Measurements from ENCODE around the gene TRIP10. TPM values are rescaled to one million over a fixed set of nuclear protein-coding genes. Genes with fewer than 3 reads are reported as not detected.

Gene TRIP10
- total and polyA plus RNA-seq, 2 of the 4 experiments (the other 2 are of a cell fraction), result 39.1 to 47.0 TPM

DNA sequence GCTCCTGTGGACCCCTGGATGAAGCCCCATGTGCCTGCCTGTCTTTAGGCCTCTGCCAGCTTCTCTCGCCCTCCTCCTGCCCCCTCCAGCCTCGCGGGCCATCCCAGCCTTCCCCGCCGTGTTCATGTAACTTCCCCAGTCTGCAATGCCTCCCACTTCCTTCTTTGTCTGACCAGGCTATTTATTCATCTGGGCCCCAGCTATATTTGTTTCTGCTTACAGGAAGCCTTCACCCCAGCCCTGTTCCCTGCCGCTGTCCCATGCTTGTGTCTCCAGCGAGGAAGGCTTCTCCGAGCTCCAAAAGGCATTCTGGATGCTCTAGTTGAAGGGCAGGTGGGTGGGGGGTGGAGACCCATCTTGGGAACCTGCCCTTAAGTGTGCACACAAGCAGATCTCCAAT, 11.1 kb upstream of the TRIP10 start:
- Histone ChIP-seq H3K9me3 (ENCODE audit: control insufficient read depth, insufficient read depth, low read length) (no peaks in the 10 kb centered on the region), H4K8ac (ENCODE audit: low read depth in 2 of 2, low read length in 2 of 2) (no peak overlapping the region), H3K56ac (ENCODE audit: extremely low read depth, insufficient read depth, low read length) (no peak overlapping the region), H3K18ac (ENCODE audit: low read depth, low read length) (no peak overlapping the region), H2BK20ac (ENCODE audit: low read depth, low read length) (no peak overlapping the region), H2AK5ac (ENCODE audit: low read depth, low read length) (no peak overlapping the region), H3K14ac (replicated peaks; ENCODE audit: low read depth, low read length) (no peak overlapping the region), H2AK9ac (replicated peaks; ENCODE audit: low read depth, low read length, poor library complexity) (no peak overlapping the region), H3K79me1 (ENCODE audit: low read depth in 1 of 2, low read length in 2 of 2) (no peaks in the 10 kb centered on the region), H4K5ac (ENCODE audit: low read depth, low read length) (no peak overlapping the region), H3K4me3 (ENCODE audit: insufficient read depth, low read depth, low read length) (no peak overlapping the region), H3K36me3 (ENCODE audit: control insufficient read depth, insufficient read depth, low read length) (peaks cover 11% of the 10 kb centered on the region; the same call in 1 of the 2 replicates), H3K23ac (ENCODE audit: low read depth, low read length) (no peak overlapping the region), H3K9me1 (ENCODE audit: insufficient read depth, low read length) (no peaks in the 10 kb centered on the region; the same call in 1 of the 2 replicates), H2AFZ (replicated peaks; ENCODE audit: low read length, poor library complexity) (no peak overlapping the region), H4K91ac (ENCODE audit: insufficient read depth, low read depth, low read length) (no peak overlapping the region), H3K9ac (ENCODE audit: low read depth, low read length) (no peak overlapping the region), H3K27me3 (ENCODE audit: control insufficient read depth, insufficient read depth, low read length) (no peaks in the 10 kb centered on the region), H3K27ac (ENCODE audit: insufficient read depth, low read length) (no peak overlapping the region), H2BK120ac (ENCODE audit: low read depth, low read length) (no peak overlapping the region), H3K4me2 (ENCODE audit: low read depth, low read length) (no peak overlapping the region), H3K4ac (ENCODE audit: low read depth, low read length) (no peak overlapping the region), H3K4me1 (ENCODE audit: control insufficient read depth, insufficient read depth, low read length) (no peaks in the 10 kb centered on the region), H2BK5ac (ENCODE audit: low read depth, low read length, poor library complexity, severe bottlenecking) (no peak overlapping the region), H4K20me1 (ENCODE audit: insufficient read depth, low read length) (no peaks in the 10 kb centered on the region), H2BK15ac (ENCODE audit: low read depth, low read length) (no peak overlapping the region)
- WGBS, 2 experiments (ENCODE audit: extremely low coverage in 2 of 2, insufficient read length in 1 of 2), result 61% methylated on average over 5 of the region's 8 CpGs; no CpG with 5 or more reads in 1 of the 2 experiments
- no TSS peak for BruUV-seq (replicated peaks)
- dilution Hi-C loops (cut with HindIII; ENCODE audit: low sequenced_read_pairs, unreplicated experiment), result no loop called here
- no peak for ATAC-seq (ENCODE audit: low read depth)
- in situ Hi-C loops (cut with MboI; ENCODE audit: low sequenced_read_pairs), result no loop called here
- CTCF ChIA-PET, result no interaction called here
- intact Hi-C loops (cut with micrococcal nuclease), result no loop called here
- no peak for DNase-seq
- POLR2A ChIA-PET (ENCODE audit: unreplicated experiment), result no interaction called here
- no peak for TF ChIP-seq MAFK (IDR thresholded peaks at IDR 0.05; ENCODE audit: low read depth, low read length)
- TF ChIP-seq CEBPB (IDR thresholded peaks at IDR 0.05; ENCODE audit: low read depth, low read length), result no peak
- TF ChIP-seq BHLHE40 (IDR thresholded peaks at IDR 0.05; ENCODE audit: low read depth, low read length), result no peak
- TF ChIP-seq SMC3 (IDR thresholded peaks at IDR 0.05; ENCODE audit: low read depth, low read length), result no peak
- no peak for TF ChIP-seq RCOR1 (IDR thresholded peaks at IDR 0.05; ENCODE audit: insufficient replicate concordance, low read length)
- no peak for TF ChIP-seq NFE2L2 (IDR thresholded peaks at IDR 0.05; ENCODE audit: low read depth, low read length)
- TF ChIP-seq FOS (IDR thresholded peaks at IDR 0.05; ENCODE audit: low read depth, low read length), result no peak
- TF ChIP-seq, protein P1, sequence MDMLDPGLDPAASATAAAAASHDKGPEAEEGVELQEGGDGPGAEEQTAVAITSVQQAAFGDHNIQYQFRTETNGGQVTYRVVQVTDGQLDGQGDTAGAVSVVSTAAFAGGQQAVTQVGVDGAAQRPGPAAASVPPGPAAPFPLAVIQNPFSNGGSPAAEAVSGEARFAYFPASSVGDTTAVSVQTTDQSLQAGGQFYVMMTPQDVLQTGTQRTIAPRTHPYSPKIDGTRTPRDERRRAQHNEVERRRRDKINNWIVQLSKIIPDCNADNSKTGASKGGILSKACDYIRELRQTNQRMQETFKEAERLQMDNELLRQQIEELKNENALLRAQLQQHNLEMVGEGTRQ (IDR thresholded peaks at IDR 0.05; ENCODE audit: low read depth, low read length), result no peak
- no peak for TF ChIP-seq RAD21 (IDR thresholded peaks at IDR 0.05; ENCODE audit: low read length)
- no peak for TF ChIP-seq MXI1 (IDR thresholded peaks at IDR 0.05; ENCODE audit: borderline replicate concordance, low read depth, low read length)
- TF ChIP-seq, protein P2, sequence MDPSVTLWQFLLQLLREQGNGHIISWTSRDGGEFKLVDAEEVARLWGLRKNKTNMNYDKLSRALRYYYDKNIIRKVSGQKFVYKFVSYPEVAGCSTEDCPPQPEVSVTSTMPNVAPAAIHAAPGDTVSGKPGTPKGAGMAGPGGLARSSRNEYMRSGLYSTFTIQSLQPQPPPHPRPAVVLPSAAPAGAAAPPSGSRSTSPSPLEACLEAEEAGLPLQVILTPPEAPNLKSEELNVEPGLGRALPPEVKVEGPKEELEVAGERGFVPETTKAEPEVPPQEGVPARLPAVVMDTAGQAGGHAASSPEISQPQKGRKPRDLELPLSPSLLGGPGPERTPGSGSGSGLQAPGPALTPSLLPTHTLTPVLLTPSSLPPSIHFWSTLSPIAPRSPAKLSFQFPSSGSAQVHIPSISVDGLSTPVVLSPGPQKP (IDR thresholded peaks at IDR 0.05; ENCODE audit: borderline replicate concordance, low read depth, low read length), result no peak
- no peak for TF ChIP-seq CHD1 (IDR thresholded peaks at IDR 0.05; ENCODE audit: low read depth, low read length)
